ENCODE data around the gene TNFRSF1B.

Gene TNFRSF1B

GRCh38 chr1:12166834-12167492 lies at the start of gene TNFRSF1B:
Gene TNFRSF1B (plus strand): TSS chr1:12166991. CDS start chr1:12167092, 101 bp downstream.
- DNase-seq (ENCODE audit: low spot score): peak; percentile 81

- no peak for DNase-seq (ENCODE audit: low spot score)
Measured at GRCh38 chr1:12121212-12122003, 45.4 kb upstream of the TNFRSF1B start.

GRCh38 chr1:12123172-12123571 lies 43.6 kb upstream of the TNFRSF1B start:
- no peak for DNase-seq (ENCODE audit: low spot score)

GRCh38 chr1:12124693-12125421 lies 41.9 kb upstream of the TNFRSF1B start:
- DNase-seq (ENCODE audit: low spot score): peak; percentile 76

GRCh38 chr1:12125422-12126355 lies 41.1 kb upstream of the TNFRSF1B start:
- DNase-seq (ENCODE audit: low spot score): no peak

GRCh38 chr1:12126781-12127180 lies 40.0 kb upstream of the TNFRSF1B start:
- DNase-seq (ENCODE audit: low spot score): no peak

- DNase-seq (ENCODE audit: low spot score): no peak
Measured at GRCh38 chr1:12127206-12127810, 39.5 kb upstream of the TNFRSF1B start.

- no peak for DNase-seq (ENCODE audit: low spot score)
Measured at GRCh38 chr1:12128120-12128519, 38.7 kb upstream of the TNFRSF1B start.

GRCh38 chr1:12129624-12130023 lies 37.2 kb upstream of the TNFRSF1B start:
- no peak for DNase-seq (ENCODE audit: low spot score)

- DNase-seq (ENCODE audit: low spot score): no peak
Measured at GRCh38 chr1:12130466-12131130, 36.2 kb upstream of the TNFRSF1B start.

- no peak for DNase-seq (ENCODE audit: low spot score)
Measured at GRCh38 chr1:12132078-12132477, 34.7 kb upstream of the TNFRSF1B start.

GRCh38 chr1:12134716-12135115 lies 32.1 kb upstream of the TNFRSF1B start:
- DNase-seq (ENCODE audit: low spot score): no peak

- no peak for DNase-seq (ENCODE audit: low spot score)
Measured at GRCh38 chr1:12135612-12136011, 31.2 kb upstream of the TNFRSF1B start.

GRCh38 chr1:12136916-12137610 lies 29.7 kb upstream of the TNFRSF1B start:
- DNase-seq (ENCODE audit: low spot score): no peak

- DNase-seq (ENCODE audit: low spot score): no peak
Measured at GRCh38 chr1:12138196-12139168, 28.3 kb upstream of the TNFRSF1B start.

GRCh38 chr1:12140016-12140415 lies 26.8 kb upstream of the TNFRSF1B start:
- no peak for DNase-seq (ENCODE audit: low spot score)

GRCh38 chr1:12140515-12141162 lies 26.2 kb upstream of the TNFRSF1B start:
- DNase-seq (ENCODE audit: low spot score): no peak

- DNase-seq (ENCODE audit: low spot score): no peak
Measured at GRCh38 chr1:12141163-12141850, 25.5 kb upstream of the TNFRSF1B start.
